ENCODE measurements around the gene DOK4.
"Not testable (repeated sequence)": the region's sequence is repeated elsewhere in the genome, so short reads cannot be mapped to it uniquely, and the experiment has no call there.

GRCh38 chr16:57440551-57440950 is 45.7 kb downstream of the DOK4 start:
- not testable (repeated sequence) for TF ChIP-seq POLR2A, CTCF (IDR thresholded peaks at IDR 0.05)

All from uterus (tissue), 2 donors.